ENCODE measurements around the gene TSPAN32.

Gene TSPAN32

DNA sequence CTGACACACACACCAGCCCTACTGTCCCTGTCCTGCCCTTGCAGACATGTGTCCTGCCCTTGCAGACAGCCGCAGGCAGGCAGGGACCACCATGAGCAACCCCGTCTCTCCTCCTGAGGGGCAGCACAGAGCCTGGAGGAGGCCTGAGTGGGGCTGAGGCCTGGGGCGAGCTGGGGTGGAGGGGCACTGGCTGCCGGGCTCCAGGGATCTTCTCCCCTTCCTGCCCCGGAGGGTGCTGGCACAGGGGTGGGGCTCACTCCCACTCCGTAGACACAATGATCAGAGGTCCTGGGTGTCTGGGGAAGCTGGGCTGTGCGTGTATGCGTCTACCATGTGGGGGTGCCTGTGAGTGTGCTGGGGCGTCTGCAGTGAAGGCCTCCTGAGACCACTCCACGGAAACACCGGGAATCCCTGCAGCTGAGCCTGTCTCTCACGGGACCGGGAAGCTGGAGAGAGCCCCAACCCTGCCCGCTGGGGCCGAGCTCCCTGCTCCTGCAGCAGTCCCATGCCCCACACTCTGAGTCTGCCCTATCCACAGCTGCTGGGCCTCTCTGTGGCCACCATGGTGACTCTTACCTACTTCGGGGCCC, 588 bp downstream of the TSPAN32 start:
- in situ Hi-C loops (cut with HindIII; ENCODE audit: low sequenced_read_pairs), result no loop called here

DNA sequence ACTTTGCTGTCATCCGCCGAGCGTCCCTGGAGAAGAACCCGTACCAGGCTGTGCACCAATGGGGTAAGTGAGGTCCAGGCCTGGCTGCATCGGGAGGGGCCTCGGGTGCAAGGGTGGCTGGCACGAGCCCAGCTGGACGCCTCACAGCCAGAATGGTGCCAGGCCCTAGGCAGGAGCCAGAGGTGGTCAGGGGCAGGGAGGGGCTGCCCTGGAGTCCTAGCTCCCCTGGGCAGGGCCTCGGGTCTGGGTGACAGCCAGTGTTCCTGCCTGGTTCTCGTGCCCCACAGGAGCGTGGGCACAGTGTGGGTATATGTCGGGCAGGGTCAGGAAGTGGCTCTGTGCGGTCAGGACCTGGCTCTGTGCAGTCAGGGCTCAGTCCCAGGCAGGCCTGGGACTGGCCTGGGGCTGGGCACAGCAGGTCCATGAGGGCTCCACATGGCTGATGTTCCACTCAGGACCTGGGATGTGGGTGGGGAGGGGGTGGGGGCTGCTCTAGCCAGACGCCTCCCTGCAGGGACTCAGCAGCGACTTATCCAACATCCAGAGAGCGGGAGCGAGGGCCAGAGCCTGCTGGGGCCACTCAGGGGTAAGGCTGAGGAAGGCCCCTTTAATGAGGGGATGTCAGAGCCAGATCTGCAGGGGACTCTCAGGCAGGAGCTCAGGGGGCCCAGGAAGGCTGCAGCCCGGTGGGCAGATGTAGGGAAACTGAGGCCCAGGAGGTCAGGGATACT, 1.2 kb downstream of the TSPAN32 start:
- in situ Hi-C loops (cut with HindIII; ENCODE audit: low sequenced_read_pairs), result no loop called here

DNA sequence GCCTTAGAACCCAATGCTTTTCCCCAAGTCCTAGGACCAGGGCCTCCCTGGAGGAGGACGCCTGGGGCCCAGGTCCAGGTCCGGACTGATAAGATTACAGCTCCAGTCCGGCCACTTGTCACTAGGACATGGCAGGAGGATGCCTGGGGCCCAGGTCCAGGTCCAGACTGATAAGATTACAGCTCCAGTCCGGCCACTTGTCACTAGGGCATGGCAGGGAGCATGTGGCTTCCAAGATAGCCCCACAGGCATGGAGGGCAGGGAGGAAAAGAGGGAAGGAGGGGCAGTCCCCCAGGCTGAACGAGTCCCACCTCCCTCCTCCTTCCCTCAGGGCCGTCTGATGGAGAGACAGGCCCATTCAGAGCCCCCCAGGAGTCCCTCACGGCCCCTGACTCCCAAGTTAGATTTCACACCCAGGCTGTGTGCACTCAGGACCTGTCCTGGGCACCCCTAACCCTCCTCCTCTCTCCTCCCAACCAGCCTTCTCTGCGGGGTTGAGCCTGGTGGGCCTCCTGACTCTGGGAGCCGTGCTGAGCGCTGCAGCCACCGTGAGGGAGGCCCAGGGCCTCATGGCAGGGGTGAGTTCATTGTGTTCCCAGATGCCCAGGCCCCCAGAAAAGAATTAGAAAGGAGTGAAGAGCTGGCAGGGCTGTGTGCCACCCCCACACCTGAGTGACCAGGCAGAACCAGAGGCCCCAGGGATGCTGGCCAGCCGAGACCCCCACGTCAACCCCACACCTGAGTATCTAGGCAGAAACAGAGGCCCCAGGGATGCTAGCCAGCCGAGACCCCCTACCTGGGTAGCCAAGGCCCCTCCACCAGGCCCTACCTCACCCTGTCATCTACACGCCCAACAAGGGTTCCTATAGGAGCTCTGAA, 2.1 kb downstream of the TSPAN32 start:
- in situ Hi-C loops (cut with HindIII; ENCODE audit: low sequenced_read_pairs), result no loop called here

GRCh38 chr11:2304506-2305139, 2.8 kb downstream of the TSPAN32 start:
- in situ Hi-C loops (cut with HindIII; ENCODE audit: low sequenced_read_pairs), result no loop called here

GRCh38 chr11:2305140-2305778, 3.4 kb downstream of the TSPAN32 start:
- in situ Hi-C loops (cut with HindIII; ENCODE audit: low sequenced_read_pairs), result no loop called here

- in situ Hi-C loops (cut with HindIII; ENCODE audit: low sequenced_read_pairs), result no loop called here
Observed at GRCh38 chr11:2305788-2306451, 4.1 kb downstream of the TSPAN32 start.

GRCh38 chr11:2306452-2306823, 4.6 kb downstream of the TSPAN32 start:
- in situ Hi-C loops (cut with HindIII; ENCODE audit: low sequenced_read_pairs), result no loop called here

- in situ Hi-C loops (cut with HindIII; ENCODE audit: low sequenced_read_pairs), result no loop called here
Observed at GRCh38 chr11:2306877-2307500, 5.2 kb downstream of the TSPAN32 start.

DNA sequence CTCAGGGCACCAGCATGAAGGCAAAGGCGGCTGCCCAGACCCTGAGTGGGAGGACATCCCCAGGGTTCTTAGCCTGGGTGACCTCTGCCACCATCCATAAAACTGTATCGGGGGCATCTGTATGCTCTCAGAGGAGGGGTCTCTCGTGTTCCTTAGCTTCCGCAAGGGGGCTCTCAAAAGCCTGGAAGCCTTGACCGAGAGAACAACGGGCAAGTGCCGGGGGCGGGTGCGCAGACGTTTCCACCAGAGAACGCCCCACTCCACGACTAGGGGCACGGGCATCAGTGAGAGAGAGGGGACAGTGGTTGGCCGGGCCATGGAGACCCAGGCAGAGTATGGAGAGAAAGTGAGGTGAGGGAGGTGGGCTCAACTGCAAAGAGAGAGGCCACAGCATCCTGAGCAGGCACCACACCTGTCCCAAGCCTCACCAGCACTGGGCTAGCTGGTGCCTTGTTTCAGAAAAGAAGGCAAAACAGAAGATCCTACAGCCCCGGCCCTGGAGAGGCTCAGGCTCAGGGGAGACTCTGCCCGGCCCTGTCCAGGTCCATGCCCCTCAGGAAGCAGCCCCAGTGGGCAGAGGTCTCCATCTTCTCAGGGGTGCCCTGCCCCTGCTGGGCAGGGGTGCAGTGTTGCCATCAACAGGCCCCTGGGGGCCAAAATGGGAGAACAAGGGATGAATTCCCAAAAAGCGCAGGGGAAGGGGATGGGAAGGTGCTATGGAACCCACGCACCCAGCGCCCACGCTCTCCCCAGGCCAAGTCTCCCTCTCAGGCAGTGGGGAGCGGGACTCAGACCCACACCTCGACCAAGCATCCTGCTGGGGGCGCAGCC, 5.9 kb downstream of the TSPAN32 start:
- in situ Hi-C loops (cut with HindIII; ENCODE audit: low sequenced_read_pairs), result no loop called here

GRCh38 chr11:2308713-2309112, 6.9 kb downstream of the TSPAN32 start:
- in situ Hi-C loops (cut with HindIII; ENCODE audit: low sequenced_read_pairs), result no loop called here

- in situ Hi-C loops (cut with HindIII; ENCODE audit: low sequenced_read_pairs), result no loop called here
Observed at GRCh38 chr11:2309251-2310072, 7.6 kb downstream of the TSPAN32 start.

DNA sequence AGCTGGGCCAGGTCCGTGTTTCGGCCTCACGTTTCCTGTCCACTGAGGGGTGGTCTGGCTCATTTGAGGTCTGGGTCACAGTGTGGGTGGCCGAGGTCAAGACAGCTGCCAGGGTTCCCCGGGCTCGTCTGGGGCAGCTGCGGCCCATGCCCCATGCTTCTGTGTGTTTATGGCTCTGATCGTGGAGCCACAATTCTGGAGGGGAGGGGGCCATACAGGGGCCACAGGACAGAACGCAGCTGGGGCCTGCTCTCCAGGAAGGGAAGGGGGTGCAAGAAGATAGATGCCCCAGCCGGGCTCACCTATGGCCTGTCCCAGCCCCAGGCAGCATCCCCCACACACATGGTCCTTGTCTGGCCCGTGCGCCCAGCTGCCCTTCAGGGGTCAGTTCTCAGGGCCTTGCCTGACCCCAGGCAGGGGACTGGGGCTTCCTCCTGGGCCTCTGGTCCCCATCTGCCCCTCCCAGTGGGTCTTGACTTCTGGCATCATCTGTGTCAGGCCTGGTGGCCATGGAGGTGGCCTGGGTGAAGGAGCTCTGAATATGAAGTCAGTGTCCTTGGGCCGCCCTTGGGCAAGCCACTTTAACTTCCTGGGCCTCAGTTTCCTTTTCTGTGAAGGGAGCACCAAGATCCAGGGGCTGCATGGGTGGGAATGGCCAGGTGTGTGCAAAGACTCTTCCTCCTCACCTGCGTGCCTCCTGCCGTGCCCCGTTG, 8.4 kb downstream of the TSPAN32 start:
- in situ Hi-C loops (cut with HindIII; ENCODE audit: low sequenced_read_pairs), result no loop called here

GRCh38 chr11:2310786-2311352, 9.1 kb downstream of the TSPAN32 start:
- in situ Hi-C loops (cut with HindIII; ENCODE audit: low sequenced_read_pairs), result no loop called here

GRCh38 chr11:2311353-2312133, 9.7 kb downstream of the TSPAN32 start:
- in situ Hi-C loops (cut with HindIII; ENCODE audit: low sequenced_read_pairs), result no loop called here

DNA sequence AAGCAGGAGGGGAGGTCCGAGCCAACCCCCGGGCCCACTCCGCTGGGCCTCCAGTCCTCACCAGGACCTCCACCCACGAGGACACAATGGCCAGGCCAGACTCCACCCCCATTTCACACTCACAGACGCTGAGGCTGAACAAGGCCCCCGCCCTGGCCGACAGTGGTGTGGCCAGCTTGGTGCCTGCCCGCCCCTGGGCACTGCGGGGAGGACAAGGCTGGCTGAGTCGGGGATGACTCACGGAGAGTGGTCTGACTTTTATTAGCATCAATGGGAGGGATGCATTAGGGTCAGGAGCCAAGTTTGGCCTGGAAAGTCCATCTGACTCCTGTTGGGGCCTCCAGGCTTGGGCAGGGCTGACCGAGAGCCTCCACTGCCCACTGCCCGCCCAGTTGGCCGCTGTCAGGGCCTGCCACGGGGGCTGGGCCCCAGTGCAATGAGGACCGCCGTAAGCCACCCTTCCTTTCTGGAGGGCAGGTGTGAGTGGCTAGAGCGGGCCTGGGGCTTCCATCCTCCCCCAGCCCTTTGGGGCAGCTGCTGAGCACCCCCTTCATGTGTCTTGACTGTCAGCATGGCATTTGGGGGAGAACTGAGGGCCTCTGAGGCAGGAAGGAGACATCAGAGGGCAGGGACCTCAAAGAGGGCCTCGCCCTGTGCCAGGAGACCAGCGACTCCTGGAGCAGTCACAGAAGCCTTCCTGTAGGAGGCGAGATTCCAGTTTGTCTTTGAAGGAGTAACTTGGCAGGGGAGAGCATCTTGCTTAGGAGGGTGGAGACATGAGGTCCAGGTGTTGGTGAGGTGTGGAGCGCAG, 10.6 kb downstream of the TSPAN32 start:
- in situ Hi-C loops (cut with HindIII; ENCODE audit: low sequenced_read_pairs), result no loop called here

Data from endothelial cell of hepatic sinusoid (primary cell).